Measurements from ENCODE around the gene SPNS2. TPM values are rescaled to one million over a fixed set of nuclear protein-coding genes. Genes with fewer than 3 reads are reported as not detected.
"Not testable (repeated sequence)": the region's sequence is repeated elsewhere in the genome, so short reads cannot be mapped to it uniquely, and the experiment has no call there.

SPNS2 gene
- total RNA-seq, 1 donor from 2014 or later = 12.4 TPM

GRCh38 chr17:4566785-4567184 is 68.1 kb downstream of the SPNS2 start:
- intact Hi-C loops (cut with DNase I) = loop anchor here (1.0 to 5.0 kb wide), 2 partner anchors 41 to 60 kb away; no protein-coding TSS in a partner anchor
- ATAC-seq = peak; percentile 91
- DNase-seq (ENCODE audit: missing footprints) = no peak

DNA sequence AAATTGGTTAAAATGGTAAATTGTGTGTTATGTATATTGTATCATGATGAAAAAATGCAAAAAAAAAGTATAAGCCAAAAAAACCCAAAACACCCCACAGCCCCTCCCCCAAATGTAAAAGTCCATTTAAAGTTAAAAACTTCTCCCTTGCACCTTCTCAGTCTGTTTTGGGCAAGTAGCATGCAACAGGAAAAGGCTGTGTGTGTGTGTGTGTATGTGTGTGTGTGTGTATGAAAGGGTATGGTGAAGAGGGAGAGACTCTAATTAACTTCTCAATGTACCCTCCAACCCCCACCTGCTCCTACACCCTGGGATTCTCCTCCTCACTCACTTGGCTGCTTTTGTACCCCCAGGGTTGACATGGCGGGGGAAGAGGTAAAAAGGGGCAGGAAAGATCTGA is 70.9 kb downstream of the SPNS2 start:
- DNase-seq (ENCODE audit: missing footprints) (no peak), ATAC-seq (no peak)
- intact Hi-C loops (cut with DNase I) = loop anchor here (5.0 kb wide), 1 partner anchor 38 kb away; no protein-coding TSS in a partner anchor

DNA sequence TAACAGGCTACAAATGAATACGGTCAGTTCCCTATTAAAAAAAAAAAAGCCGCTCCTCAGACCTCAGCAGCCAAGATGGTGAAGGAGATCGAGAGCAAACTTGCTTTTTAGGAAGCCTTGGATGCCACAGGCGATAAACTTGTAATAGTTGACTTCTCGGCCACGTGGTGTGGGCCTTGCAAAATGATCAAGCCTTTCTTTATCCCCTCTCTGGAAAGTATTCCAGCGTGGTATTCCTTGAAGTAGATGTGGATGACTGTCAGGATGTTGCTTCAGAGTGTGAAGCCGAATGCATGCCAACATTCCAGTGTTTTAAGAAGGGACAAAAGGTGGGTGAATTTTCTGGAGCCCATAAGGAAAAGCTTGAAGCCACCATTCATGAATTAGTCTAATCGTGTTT is 73.5 kb downstream of the SPNS2 start:
- DNase-seq (ENCODE audit: missing footprints) = no peak
- ATAC-seq = no peak
- intact Hi-C loops (cut with DNase I) = no loop called here

- no peak for ATAC-seq
- no peak for DNase-seq (ENCODE audit: missing footprints)
- intact Hi-C loops (cut with DNase I) = no loop called here
Observed at GRCh38 chr17:4573115-4573514, 74.4 kb downstream of the SPNS2 start.

GRCh38 chr17:4573669-4574068 is 75.0 kb downstream of the SPNS2 start:
- peak; percentile 92 for ATAC-seq
- DNase-seq (ENCODE audit: missing footprints) = no peak
- intact Hi-C loops (cut with DNase I) = no loop called here

DNA sequence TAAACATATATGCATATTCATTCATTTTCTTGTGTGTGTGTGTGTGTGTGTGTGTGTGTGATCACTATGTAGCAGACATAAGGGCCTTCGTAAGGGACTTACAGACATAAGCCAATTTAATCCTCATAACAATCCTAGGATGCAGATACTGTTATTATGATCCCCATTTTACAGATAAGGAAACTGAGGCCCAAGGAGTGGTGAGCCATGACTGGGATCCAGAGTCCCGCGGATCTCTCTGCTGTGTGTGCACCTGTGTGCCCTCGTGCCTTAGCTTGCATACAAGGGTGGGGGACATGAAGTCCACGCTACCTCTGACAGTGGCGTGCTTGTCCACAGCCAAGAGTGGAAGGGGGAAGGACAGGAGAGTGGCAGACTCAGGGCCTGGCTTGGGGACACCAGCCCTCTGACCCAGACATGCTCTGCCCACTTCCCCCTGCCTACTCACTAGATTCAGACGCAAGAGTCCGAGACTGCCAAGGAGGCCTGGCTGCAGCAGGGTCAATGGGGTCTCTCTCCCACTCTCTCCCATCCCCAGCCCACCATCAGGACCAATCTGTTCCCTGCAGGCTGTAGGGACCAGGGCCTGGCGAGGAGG is 75.9 kb downstream of the SPNS2 start:
- DNase-seq (ENCODE audit: missing footprints) (no peak), ATAC-seq (no peak)
- intact Hi-C loops (cut with DNase I) = no loop called here

DNA sequence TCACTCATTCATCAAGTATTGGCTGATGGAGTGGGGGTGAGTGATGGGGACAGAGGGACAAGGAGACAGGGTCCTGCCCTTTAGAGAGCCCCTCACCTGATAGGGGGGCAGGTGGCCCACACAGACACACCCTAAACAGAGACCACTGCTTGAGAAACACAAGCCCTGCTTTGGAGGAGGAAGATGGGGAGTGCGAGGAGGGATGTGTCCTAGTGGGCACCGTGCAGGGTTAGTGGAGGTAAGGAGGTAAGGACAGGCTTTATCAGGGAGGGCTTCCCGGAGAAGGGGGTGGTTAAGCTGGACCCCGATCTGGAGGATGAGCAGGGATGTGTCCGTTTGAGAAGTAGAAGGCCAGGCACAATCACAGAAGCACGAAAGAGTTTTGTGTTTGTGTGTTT is 77.5 kb downstream of the SPNS2 start:
- DNase-seq (ENCODE audit: missing footprints) = no peak
- no peak for ATAC-seq
- intact Hi-C loops (cut with DNase I) = no loop called here

DNA sequence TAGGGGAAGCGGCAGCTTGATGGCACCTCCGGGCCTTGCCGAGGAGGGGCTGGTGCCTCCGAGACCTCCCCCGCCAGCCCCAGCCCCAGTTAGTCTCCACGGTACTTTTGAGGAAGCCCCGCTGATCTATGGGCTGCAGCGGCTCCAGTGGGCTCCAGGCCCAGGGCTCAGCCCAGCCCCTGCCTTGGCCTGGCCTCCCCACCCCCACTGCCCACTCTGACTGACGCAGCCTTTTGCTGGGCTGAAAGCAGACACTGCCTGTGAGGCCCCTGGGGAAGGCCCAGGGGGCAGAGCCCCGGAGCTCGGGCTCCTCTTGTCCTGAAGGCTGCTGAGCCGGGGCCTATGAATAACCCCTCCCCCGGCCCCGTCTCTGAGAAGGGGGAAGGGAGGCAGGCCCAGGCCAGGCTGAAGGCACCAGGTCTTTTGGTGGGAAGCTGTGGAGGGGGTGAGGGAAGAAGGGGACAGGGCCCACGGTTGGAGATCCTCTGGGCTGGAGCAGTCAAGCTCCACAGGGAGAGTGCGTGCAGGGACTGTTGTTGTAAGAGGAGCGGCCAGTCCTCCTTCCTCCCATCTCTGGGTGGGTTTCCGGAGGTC is 78.1 kb downstream of the SPNS2 start:
- no peak for ATAC-seq
- peak; percentile 57 for DNase-seq (ENCODE audit: missing footprints)

DNA sequence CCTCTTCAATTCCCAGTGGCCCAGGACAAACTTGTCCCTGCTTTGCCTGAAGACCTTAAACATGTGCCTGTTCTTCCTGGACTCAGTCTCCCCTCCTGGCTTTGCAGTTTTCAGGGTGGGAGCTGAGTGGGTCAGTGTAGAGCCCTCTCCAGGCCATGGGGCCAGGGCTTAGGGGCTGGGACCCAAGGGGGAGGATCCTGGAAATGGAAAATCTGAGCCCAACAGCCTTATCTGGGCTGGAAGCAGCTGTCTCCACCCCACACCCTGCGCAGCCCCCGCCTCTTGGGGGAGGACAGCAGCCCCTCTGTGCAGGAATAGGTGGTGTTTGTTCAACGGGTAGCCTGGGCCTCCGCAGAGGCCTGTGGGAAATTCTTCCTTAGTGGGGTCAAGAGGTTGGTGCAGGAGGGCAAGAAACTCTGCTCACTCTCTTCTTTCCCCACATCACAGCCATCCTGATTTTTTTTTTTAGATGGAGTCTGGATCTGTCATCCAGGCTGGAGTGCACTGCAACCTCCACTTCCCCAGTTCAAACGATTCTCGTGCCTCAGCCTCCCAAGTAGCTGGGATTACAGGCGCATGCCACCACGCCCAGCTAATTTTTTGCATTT is 78.8 kb downstream of the SPNS2 start:
- no peak for DNase-seq (ENCODE audit: missing footprints)
- intact Hi-C loops (cut with DNase I) = no loop called here
- no peak for ATAC-seq

More for the DNA sequence above, 78.1 kb downstream of the SPNS2 start:
- intact Hi-C loops (cut with DNase I) = no loop called here

DNA sequence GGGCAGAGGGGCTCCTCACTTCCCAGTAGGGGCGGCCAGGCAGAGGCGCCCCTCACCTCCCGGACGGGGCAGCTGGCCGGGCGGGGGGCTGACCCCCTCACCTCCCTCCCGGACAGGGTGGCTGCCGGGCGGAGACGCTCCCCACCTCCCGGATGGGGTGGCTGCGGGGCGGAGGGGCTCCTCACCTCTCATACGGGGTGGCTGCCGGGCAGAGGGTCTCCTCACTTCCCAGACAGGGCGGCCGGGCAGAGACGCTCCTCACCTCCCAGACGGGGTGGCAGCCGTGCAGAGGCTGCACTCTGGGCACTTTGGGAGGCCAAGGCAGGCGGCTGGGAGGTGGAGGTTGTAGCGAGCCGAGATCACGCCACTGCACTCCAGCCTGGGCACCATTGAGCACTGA is 79.7 kb downstream of the SPNS2 start:
- DNase-seq (ENCODE audit: missing footprints); intact Hi-C loops (cut with DNase I); ATAC-seq: not testable (repeated sequence)

GRCh38 chr17:4579678-4580077 is 81.0 kb downstream of the SPNS2 start:
- DNase-seq (ENCODE audit: missing footprints) (no peak), ATAC-seq (no peak)
- intact Hi-C loops (cut with DNase I) = no loop called here

DNA sequence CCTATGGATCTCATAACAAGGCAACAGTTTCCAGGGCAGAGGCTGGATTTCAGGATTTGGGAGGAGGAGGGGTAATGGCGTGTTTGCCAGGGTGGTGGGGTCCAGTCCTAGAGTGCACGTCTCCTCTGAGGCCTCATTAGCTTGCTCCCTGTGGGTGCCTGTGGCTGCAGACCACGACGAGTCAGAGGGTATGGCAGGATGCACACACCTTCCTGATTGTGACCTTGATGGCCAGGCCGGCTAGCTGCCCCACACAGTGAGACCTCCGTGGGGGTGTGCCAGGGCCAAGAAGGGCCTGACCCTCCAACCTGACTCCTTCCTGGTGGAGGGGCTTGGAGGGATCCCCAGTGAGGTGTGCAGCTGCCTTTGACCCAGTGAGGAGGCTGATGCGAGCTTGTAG is 81.6 kb downstream of the SPNS2 start:
- intact Hi-C loops (cut with DNase I) = no loop called here
- no peak for ATAC-seq
- DNase-seq (ENCODE audit: missing footprints) = no peak

DNA sequence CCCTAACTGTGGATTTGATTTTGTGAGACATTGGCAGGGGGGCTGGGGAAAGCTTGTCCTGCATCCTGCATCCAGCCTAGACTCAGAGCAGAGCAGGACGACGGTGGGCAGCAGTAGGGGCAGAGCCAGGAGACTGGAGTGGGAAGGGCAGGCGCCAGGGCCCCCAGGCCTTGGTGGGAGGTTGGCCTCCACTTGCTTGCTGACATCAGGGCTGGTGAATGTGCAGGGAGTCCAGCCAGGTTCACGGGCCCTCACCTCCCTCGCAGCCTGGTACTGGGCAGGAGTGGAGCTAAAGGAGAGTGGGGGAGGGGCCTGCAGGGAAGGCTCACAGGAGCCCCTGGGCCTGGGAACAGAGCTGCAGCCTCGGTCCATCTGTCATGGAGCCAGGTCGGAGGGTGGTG is 83.4 kb downstream of the SPNS2 start:
- ATAC-seq (no peak), DNase-seq (ENCODE audit: missing footprints) (no peak)
- intact Hi-C loops (cut with DNase I) = no loop called here

DNA sequence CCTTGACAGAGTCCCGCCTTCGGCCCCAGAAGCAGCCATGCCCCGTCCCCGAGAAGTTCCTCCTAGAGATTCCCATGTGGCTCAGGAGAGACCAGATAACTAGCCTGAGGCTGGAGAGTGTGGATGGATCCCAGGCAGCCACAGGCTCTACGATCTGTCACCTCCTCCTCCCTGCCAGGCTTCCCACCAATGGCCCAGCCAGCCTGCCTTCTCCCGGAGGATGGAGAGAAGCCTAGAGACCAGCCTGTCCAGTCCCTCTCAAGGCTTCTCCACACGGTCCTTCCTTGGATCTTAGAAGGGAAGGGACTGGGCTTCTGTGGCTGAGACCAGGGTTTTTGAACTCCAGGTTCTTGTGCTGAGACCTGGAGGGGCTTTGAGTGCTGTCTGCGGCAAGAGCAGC is 84.0 kb downstream of the SPNS2 start:
- ATAC-seq (no peak), DNase-seq (ENCODE audit: missing footprints) (no peak)
- intact Hi-C loops (cut with DNase I) = no loop called here

GRCh38 chr17:4583206-4583605 is 84.5 kb downstream of the SPNS2 start:
- ATAC-seq (no peak), DNase-seq (ENCODE audit: missing footprints) (no peak)
- intact Hi-C loops (cut with DNase I) = no loop called here

DNA sequence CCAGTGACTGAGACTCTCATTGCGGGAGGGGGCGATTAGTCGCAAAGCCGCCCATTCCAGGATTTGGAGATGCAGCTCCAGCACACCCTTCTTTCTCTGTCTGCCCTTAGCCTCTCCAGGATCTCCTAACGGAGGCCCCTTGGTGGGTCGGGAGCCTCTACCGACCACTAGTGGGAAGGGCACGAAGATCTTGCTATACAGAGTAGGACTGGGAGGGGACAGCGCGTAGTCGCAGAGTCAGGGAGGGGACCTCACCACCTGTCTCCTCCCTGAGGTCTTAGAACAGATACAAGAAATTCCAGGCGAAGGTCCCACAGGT is 85.1 kb downstream of the SPNS2 start:
- ATAC-seq = peak; percentile 66
- DNase-seq (ENCODE audit: missing footprints) = no peak
- intact Hi-C loops (cut with DNase I) = loop anchor here (2.0 kb wide), 1 partner anchor 21 kb away; no protein-coding TSS in a partner anchor

DNA sequence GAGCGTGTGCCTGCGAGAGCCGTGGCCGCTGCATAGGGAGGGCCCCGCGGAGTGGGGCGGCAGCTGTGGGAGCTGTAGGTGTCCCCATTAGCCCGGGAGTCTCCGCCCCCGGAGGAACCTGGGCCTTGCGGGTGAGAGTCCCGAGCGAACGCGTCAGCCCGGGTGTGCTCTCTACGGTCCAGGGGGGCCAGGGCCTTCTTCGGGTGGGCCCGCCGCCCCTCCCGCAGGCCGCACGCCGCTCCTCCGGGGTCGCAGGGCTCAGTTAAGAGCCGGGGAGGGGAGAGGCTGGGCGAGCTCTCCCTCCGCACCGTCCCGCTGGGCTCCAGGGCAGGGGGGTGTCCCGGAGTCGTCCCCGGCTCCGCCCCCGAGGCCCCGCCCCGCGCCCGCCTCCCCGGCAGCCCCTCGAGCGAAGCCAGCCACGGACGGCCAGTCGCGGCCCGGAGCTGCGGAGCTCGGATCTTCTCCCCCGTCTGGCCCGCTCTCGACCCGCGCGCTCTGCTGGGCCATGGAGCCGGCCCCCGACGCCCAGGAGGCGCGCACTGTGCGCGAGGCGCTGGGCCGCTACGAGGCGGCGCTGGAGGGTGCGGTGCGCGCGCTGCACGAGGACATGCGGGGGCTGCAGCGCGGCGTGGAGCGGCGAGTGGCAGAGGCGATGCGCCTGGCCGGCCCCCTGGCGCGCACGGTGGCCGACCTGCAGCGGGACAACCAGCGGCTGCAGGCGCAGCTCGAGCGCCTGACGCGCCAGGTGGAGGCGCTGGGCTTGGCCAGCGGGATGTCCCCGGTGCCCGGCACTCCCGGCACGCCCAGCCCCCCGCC is 85.6 kb downstream of the SPNS2 start, which contains the start of gene SMTNL2:
Gene SMTNL2, plus strand, starts transcription at position 429 of the 816 bp plus-strand sequence. Its CDS starts 77 bp downstream, at position 506.
- intact Hi-C loops (cut with DNase I) = loop anchor here (2.0 kb wide), 1 partner anchor 20 kb away; no protein-coding TSS in a partner anchor
- DNase-seq (ENCODE audit: missing footprints) = no peak
- peak; percentile 84 for ATAC-seq

DNA sequence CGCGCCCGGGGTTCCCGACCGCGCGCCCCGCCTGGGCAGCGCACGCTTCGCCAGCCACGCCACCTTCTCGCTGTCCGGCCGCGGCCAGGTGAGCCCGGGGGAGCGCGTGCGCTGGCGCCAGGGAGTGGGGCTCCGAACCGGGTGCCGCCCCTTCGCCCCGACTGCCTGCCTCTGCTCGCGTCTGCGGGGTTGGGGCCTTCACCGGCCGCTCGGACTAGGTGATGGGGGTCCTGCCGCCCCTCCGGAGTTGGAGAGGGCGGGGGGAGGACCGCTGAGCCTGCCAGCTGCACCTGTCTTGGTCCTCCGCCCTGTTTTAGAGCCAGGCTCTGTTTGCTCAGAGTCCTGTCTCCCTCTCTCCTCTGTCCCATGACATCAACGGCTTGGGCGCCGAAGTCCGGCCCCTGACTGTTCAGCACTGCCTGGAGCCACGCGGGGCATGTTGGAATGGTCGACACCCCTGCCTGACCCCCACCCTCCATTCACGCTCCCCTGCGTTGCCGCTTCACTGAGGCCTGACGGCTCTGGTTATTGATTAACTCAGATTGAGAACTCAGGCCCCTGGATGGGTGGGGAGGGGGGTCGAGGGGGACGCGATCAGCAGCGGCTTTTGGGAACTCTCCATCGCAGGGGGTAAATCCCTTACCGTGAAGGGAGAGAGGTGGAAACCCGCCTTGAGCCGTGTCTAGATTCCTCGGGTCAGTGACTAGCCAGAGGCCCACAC is 86.4 kb downstream of the SPNS2 start:
- intact Hi-C loops (cut with DNase I) = loop anchor here (2.0 to 5.0 kb wide), 2 partner anchors 20 to 37 kb away; no protein-coding TSS in a partner anchor
- peak; percentile 4 for ATAC-seq
- no peak for DNase-seq (ENCODE audit: missing footprints)

- intact Hi-C loops (cut with DNase I) = loop anchor here (2.0 to 5.0 kb wide), 2 partner anchors 19 to 37 kb away; no protein-coding TSS in a partner anchor
- ATAC-seq (no peak), DNase-seq (ENCODE audit: missing footprints) (no peak)
Observed at GRCh38 chr17:4585638-4585994, 86.9 kb downstream of the SPNS2 start.

All from Right ventricle myocardium inferior (tissue), 1 donor.